ENCODE results near the gene ITGA4. TPM values are rescaled to one million over a fixed set of nuclear protein-coding genes. Genes with fewer than 3 reads are reported as not detected.

ITGA4 gene
- total RNA-seq, 1 experiment from 2014 or later: 2.7 TPM

DNA sequence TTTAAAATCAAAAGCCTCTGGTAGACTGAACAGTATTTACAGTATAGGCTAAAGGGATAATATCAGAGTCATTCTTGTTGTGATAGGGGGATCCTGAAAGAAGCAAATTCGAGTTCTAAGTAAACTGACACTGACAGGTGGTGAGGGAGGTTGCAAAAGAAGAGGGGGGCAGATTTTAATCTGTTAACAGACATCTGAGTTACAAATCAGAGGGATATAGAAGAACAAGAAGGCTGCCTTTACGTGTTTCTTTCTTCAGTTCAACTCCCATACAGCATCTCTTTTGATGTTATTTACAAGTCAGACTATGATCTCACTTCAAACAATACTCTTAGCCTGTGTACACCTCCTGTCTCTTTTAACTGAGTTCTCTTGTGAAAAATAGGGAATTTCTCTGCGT lies 16.3 kb upstream of the ITGA4 start (continued):
- TF ChIP-seq HMGXB4 (CRISPR knock-in tag; IDR thresholded peaks at IDR 0.05) (no peak), OVOL2 (CRISPR knock-in tag; IDR thresholded peaks at IDR 0.05; ENCODE audit: borderline replicate concordance) (no peak), CBFB (CRISPR knock-in tag; IDR thresholded peaks at IDR 0.05; ENCODE audit: low read depth) (no peak)

DNA sequence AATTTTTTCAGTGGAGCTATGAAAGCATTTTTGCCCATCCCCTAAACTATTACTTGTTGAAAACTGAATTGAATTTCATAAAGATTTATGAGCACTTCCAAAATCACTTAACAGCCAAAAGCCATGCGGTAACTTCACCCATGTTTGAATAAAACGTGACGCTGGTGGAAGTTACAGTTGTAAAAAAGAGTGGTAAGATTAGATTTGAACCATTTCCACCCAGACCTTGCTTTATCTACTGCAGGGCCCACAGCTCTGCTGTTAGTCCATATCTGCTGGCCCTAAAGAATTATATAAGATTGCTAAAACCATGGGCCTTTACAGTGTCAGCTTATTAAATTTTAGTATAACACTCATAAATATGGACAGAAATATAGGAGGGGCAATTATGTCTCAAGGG lies 15.5 kb upstream of the ITGA4 start:
- H3K4me1 Mint-ChIP-seq: peaks cover 13% of the 10 kb centered on the region
- ATAC-seq: no peak
- no peak for DNase-seq (ENCODE audit: low spot score)
- TF ChIP-seq TP53 (CRISPR knock-in tag; IDR thresholded peaks at IDR 0.05) (no peak), E2F1 (CRISPR knock-in tag; IDR thresholded peaks at IDR 0.05) (no peak), ESRRA (CRISPR knock-in tag; IDR thresholded peaks at IDR 0.05; ENCODE audit: borderline replicate concordance) (no peak), OVOL2 (CRISPR knock-in tag; IDR thresholded peaks at IDR 0.05; ENCODE audit: borderline replicate concordance) (no peak), JAZF1 (CRISPR knock-in tag; IDR thresholded peaks at IDR 0.05) (no peak)
- TF ChIP-seq, protein P1, sequence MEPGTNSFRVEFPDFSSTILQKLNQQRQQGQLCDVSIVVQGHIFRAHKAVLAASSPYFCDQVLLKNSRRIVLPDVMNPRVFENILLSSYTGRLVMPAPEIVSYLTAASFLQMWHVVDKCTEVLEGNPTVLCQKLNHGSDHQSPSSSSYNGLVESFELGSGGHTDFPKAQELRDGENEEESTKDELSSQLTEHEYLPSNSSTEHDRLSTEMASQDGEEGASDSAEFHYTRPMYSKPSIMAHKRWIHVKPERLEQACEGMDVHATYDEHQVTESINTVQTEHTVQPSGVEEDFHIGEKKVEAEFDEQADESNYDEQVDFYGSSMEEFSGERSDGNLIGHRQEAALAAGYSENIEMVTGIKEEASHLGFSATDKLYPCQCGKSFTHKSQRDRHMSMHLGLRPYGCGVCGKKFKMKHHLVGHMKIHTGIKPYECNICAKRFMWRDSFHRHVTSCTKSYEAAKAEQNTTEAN (CRISPR knock-in tag; IDR thresholded peaks at IDR 0.05): no peak
- H3K27ac Mint-ChIP-seq: no peak overlapping the region
- no peaks in the 10 kb centered on the region for H3K9me3 Mint-ChIP-seq
- ChIA-PET CTCF (no interaction called here), POLR2A (no interaction called here)
- no peaks in the 10 kb centered on the region; the same call in 1 of the 2 replicates for H3K27me3 Mint-ChIP-seq (ENCODE audit: low read depth)
- no peaks in the 10 kb centered on the region for H3K36me3 Mint-ChIP-seq
- H3K4me3 Mint-ChIP-seq: no peak overlapping the region

DNA sequence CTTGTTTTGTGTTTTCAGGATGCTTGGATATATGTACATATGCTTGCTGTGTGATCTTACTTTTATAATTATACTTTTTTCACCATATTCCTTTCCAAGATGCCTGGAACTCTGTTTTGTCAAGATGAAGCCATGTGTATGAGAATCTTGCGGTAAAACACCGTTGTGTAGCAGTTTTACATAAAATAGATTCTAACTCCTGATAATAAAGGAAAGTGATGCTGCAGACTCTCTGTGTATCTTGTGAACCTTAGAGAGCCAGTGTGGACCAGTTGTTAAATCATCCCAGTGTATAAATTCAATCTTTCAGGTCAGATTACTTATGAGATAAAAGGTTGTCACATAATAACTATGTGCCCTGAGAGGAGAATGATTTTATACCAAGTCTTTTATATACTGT lies 12.5 kb upstream of the ITGA4 start:
- Mint-ChIP-seq H3K27me3 (ENCODE audit: low read depth) (no peaks in the 10 kb centered on the region; the same call in 1 of the 2 replicates), H3K9me3 (no peaks in the 10 kb centered on the region), H3K36me3 (no peaks in the 10 kb centered on the region), H3K4me1 (no peaks in the 10 kb centered on the region), H3K4me3 (no peak overlapping the region), H3K27ac (no peak overlapping the region)
- ATAC-seq (no peak), DNase-seq (ENCODE audit: low spot score) (no peak)
- CTCF ChIA-PET: no interaction called here
- POLR2A ChIA-PET: no interaction called here
- TF ChIP-seq, protein P1 (CRISPR knock-in tag; IDR thresholded peaks at IDR 0.05): no peak
- TF ChIP-seq ZNF263 (CRISPR knock-in tag; IDR thresholded peaks at IDR 0.05; ENCODE audit: low read depth): no peak
- no peak for TF ChIP-seq SMAD3 (CRISPR knock-in tag; IDR thresholded peaks at IDR 0.05; ENCODE audit: borderline replicate concordance)
- TF ChIP-seq MLX (CRISPR knock-in tag; IDR thresholded peaks at IDR 0.05): no peak
- no peak for TF ChIP-seq SP1 (CRISPR knock-in tag; conservative IDR thresholded peaks at IDR 0.05)
- TF ChIP-seq ZNF532 (CRISPR knock-in tag; IDR thresholded peaks at IDR 0.05; ENCODE audit: borderline replicate concordance): no peak
- no peak for TF ChIP-seq ZNF423 (CRISPR knock-in tag; IDR thresholded peaks at IDR 0.05)
- TF ChIP-seq ESRRA (CRISPR knock-in tag; IDR thresholded peaks at IDR 0.05; ENCODE audit: borderline replicate concordance): no peak
- TF ChIP-seq NR3C1 (CRISPR knock-in tag; conservative IDR thresholded peaks at IDR 0.05; ENCODE audit: low read depth): no peak
- TF ChIP-seq PRRX2 (CRISPR knock-in tag; IDR thresholded peaks at IDR 0.05): no peak
- no peak for TF ChIP-seq GRHL2 (CRISPR knock-in tag; IDR thresholded peaks at IDR 0.05; ENCODE audit: insufficient replicate concordance, severe bottlenecking)
- no peak for TF ChIP-seq USF1 (CRISPR knock-in tag; IDR thresholded peaks at IDR 0.05)
- no peak for TF ChIP-seq GABPB1 (CRISPR knock-in tag; IDR thresholded peaks at IDR 0.05)
